Breast epithelium (tissue), 3 donors: ENCODE results near the gene DAPK1.

Experiments
- POLR2A ChIP-seq: fragments of 450-650 bp; IDR thresholded peaks from one replicate; pipeline ENCODE4 v1.6.1; 2016; ENCODE audit warnings: antibody characterized with exemption, mild to moderate bottlenecking, moderate library complexity
- TF ChIP-seq, protein P1 (sequence below), 3 donors: fragments of 450-650 bp; IDR thresholded peaks; one replicate each; pipeline ENCODE4 v1.5.1; 2016 to 2017; ENCODE audit warnings: antibody characterized with exemption in 3 of 3, mild to moderate bottlenecking in 3 of 3, moderate library complexity in 3 of 3

DNA sequence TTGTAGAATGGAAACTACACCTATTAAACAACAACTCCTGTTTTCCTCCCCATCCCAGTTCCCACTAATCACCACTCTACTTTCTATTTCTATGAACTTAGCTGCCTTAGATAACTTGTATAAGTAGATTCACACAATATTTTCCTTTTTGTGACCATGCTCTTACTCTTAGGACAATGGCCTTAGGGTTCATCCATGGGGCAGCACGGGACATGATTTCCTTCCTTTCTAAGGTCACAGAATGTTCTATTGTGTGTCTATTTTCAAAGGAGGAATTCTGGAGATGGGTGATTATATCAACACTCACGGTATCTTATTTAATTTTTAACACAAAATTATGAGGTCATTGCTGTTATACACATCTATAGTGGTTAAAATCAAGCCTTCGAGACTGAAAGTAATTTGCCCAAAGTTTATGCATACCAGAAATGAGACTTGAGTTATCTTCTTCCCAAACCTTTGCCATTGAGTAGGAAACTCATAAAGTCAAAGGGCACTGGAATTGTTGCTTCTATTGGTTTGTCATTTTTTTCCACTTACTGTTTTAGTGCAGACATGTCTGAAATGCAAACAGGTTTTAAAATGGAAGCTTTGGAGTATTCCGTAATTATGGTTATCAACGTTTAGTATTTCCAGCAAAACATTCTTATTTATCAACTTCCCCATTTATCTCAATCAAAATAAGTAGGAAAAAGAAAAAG is 251.8 kb downstream of the DAPK1 start:
- TF ChIP-seq POLR2A, result no peak
- TF ChIP-seq, protein P1, sequence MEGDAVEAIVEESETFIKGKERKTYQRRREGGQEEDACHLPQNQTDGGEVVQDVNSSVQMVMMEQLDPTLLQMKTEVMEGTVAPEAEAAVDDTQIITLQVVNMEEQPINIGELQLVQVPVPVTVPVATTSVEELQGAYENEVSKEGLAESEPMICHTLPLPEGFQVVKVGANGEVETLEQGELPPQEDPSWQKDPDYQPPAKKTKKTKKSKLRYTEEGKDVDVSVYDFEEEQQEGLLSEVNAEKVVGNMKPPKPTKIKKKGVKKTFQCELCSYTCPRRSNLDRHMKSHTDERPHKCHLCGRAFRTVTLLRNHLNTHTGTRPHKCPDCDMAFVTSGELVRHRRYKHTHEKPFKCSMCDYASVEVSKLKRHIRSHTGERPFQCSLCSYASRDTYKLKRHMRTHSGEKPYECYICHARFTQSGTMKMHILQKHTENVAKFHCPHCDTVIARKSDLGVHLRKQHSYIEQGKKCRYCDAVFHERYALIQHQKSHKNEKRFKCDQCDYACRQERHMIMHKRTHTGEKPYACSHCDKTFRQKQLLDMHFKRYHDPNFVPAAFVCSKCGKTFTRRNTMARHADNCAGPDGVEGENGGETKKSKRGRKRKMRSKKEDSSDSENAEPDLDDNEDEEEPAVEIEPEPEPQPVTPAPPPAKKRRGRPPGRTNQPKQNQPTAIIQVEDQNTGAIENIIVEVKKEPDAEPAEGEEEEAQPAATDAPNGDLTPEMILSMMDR (IDR thresholded peaks at IDR 0.05), result no peak
